Stimulated activated CD4-positive, alpha-beta T cell treated with anti-CD3 and anti-CD28 coated beads, Interleukin-15, amount 100 ng/mL, for 48 hours (primary cell): ENCODE data around the gene STIM1.
"Not testable (repeated sequence)": the region's sequence is repeated elsewhere in the genome, so short reads cannot be mapped to it uniquely, and the experiment has no call there.

ENCODE experiments used
- DNase-seq, 2 donors: peaks; one replicate each; pipeline ENCODE4 v3.0.0-alpha.2; 2020; ENCODE audit warnings: low read depth in 2 of 2

Gene STIM1

DNA sequence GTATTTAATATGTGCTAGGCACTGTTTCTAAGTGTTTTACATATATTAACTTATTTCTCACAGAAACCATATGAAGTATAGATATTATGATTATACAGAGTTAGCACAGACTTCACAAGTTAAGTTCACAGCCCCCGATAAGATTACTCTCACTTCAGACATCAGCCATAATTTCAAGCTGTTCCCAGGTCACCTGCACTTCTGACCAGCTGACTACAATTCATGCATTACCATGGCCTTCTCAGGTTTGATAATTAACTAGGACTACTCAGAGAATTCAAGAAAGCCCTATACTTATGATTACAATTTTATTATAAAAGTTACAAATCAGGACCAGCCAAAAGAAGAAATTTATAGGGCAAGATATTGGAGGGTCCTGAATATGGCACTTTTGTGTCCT lies 170.9 kb downstream of the STIM1 start:
- DNase-seq = no peak

DNA sequence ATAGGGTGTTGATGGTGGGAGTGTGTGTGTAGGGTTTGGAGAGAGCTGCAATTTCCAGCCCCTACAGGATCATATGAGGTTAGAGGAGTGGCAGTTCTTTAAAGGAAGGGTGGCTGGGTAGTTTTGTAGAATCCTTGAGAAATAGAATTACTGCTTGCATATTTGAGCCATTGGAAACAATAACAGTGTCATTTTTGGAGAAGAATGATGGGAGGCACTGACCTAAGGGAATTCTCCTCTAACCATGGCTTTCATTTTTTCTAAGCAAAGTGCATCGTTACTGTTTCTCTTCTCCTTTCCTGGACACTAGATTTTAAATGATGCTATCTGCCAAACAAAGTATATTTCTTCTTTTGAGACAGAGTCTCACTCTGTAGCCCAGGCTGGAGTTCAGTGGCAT lies 172.3 kb downstream of the STIM1 start:
- DNase-seq = no peak

DNA sequence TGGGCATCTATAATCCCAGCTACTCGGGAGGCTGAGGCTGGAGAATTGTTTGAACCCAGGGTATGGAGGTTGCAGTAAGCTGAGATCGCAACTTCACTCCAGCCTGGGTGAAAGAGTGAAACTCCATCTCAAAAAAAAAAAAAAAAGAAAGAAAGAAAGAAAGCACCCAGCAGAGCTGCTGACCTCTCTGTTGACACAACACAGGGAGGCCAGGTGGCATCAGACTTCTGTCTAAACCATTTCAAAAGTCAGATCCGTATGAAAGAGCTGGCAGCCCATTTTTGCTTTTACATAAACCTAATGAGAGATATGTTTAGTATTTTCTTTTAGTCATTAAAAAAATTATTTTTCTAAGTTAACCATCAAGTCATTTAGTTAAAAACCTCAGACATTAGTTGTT lies 174.7 kb downstream of the STIM1 start:
- no peak for DNase-seq

DNA sequence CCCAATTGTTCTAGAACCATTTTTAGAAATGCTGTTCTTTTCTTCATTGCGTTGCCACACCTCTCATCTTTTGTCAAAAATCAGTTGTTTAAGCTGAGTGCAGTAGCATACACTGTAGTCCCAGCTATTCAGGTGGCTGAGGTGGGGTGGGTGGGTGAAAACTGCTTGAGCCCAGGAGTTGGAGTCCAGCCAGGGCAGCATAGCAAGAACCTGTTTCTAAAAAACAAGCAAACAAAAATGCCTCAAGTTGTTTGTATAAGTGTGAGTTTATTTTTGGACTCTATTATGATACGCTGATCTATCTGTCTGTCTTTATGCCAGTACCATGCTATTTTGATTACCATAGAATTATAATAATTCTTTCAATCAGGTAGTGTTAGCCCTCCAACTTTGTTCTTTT lies 176.6 kb downstream of the STIM1 start:
- no peak for DNase-seq

DNA sequence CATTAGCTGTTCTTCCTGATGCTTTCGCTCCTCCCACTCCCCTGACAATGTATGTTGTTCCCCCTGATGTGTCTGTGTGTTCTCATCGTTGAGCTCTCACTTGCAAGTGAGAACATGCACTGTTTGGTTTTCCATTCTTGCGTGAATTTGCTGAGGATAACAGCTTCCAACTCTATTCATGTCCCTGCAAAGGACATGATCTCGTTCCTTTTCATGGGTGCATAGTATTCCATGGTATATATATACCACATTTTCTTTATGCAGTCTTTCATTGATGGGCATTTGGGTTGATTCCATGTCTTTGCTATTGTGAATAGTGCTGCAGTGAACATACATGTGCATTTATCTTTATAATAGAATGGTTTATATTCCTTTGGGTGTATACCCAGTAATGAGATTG lies 180.5 kb downstream of the STIM1 start:
- no peak for DNase-seq

DNA sequence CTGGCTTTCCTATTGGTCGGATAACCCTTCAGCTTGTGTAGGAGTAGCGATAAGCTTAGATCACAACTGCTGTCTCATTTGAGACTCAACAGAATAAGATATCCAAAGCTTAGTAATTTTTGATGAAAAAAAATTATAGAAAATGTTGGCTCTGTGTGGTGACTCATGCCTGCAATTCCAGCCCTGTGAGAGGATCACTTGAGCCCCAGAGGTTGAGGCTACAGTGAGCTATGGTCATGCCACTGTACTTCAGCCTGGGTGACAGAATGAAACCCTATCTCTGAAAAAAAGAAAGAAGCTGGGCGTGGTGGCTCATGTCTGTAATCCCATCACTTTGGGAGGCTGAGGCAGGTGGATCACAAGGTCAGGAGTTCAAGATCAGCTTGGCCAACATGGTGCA lies 183.5 kb downstream of the STIM1 start:
- DNase-seq = no peak

DNA sequence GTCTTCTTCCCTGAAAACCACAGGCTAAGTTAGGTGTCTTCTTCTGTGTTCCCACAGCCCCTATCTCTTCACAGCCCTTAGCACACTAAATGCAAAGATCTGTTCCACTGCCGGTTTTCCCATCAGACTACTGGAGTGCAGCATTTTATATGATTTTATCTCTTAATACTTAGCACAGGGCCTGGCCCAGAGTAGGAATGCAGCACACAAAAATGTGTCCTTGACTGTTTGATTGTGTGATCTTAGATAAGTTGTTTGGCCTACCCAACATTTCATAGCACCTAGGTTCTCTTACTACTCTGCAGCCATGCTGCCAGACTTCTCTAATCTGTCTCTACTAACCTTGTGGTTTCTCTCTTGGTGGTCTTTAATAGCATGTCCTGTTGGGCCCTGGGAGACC lies 185.0 kb downstream of the STIM1 start:
- DNase-seq = no peak

DNA sequence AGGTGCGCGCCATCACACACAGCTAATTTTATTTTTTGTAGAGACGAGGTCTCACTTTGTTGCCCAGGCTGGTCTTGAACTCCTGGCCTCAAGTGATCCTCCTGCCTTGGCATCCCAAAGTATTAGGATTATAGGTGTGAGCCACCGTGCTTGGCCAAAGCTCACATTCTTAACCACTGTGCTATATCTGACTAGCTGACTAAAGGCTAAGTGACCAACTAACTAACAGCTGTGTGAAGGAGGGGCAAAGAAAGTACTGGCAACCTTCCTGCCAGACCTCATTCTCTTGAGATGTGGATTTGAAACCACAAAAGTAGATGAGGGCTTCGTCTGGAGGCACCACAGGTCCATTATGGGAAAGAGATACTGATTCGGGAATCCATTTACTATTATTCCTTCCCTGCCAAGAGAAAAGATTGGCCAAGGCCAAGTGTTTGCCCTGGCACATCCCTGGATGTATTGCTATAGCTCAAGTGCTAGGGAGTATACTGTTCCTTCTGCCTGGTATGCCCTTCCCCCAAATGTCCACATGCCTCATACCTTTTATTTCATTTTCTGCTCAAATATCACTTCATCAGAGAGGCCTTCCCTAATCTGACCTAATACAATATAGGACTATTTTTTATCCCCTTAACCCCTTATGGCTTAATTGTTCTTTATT lies 186.4 kb downstream of the STIM1 start:
- DNase-seq = no peak

DNA sequence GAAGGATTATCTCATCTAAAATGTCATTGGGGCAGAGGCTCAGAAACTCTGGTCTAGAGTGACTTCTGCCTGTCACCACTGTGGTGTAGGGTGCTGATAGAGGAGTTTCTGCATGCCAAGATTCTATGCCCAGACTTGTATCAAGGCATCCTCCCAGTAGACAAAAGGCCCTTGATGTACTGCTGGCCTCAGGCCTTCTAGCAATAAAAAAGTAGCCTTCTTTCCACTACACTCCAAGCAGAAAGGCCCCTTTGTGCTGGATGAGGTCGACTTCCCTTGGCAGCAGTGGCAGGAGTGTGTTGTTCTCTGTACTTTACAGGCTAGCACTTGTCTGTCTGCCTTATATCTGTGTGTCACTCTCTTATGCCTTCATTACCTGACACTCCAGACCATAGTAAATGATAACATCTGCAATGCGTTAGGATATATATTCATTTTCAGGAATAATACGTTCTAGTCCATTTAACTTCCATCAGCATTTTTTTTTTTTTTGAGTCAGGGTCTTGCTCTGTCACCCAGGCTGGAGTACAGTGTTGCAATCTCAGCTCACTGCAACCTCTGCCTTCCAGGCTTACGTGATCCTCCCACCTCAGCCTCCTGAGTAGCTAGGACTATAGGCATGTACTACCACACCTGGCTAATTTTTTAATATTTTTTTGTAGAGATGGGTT lies 189.6 kb downstream of the STIM1 start:
- no peak for DNase-seq

DNA sequence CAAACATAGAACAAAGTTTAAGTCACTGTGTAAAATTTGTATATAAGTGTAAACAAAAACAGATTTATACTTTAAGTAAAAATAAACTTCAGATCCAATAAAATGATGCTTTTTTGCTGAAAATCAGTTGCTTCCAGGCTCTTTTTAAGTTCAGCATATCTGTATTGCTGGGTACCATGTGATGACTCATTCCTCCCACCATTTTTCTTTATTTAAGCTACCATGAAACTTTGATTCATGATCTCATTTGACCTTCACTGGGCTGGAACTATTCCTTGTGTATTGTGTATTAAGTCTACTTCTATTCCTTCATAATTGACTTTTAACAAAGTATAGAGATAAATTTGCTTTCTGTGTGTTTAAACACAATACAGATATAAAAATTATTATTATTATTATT lies 192.9 kb downstream of the STIM1 start:
- DNase-seq = no peak

DNA sequence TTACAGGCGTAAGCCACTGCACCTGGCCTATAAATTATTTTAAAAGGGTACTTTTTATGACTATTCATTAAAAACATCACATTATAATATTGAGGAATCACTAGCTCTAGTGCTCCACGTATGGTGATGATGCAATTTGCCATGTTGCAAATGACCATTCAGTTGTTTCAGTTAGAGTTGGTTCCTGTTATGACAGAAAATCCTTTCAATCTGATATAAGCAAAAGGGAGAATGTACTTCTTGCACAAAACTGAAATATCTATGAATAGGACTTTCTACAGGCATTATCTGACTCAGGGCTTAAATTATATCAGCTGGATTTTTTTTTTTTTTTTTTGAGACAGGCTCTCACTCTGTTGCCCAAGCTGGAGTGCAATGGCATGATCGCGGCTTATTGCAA lies 193.5 kb downstream of the STIM1 start:
- DNase-seq = no peak

DNA sequence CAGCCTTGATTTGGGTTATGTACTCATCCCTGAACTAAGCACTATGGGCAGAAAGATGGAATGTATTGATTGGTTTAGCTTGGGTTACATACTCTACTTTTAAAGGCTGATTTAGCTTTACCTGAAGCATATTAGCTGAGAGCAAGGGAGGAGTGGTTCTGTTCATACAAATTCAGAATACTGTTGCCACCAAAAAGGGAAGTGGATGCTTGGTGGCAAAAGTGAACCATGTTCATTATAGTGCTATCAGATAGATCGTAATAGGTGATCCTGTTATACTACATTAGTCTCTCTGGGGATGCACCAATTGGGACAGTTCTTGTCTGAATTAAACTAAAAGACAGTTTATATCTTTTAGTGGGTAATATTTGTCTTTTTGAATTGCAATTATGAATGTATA lies 194.7 kb downstream of the STIM1 start:
- DNase-seq = no peak

DNA sequence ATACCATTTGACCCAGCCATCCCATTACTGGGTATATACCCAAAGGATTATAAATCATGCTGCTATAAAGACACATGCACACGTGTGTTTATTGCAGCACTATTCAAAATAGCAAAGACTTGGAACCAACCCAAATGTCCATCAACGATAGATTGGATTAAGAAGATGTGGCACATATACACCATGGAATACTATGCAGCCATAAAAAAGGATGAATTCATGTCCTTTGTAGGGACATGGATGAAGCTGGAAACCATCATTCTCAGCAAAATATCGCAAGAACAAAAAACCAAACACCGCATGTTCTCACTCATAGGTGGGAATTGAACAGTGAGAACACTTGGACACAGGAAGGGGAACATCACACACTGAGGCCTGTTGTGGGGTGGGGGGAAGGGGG lies 197.7 kb downstream of the STIM1 start:
- not testable (repeated sequence) for DNase-seq

DNA sequence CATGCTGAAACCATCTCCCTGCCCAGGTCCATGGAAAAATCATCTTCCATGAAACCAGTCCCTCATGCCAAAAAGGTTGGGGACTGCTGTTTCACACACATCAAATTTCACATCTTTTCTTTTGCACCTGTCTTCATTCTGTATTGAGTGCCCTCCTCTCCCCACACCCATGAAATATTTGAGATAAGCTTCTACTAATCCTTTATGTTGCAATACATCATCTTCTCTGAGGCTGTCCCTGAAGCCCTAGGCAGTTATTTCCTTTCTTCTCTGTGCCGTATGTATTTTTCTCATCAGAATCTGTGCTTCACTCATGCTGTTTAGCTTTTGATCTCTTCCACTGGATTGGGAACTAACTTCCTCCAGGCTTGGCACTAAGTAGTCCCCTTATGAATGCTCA lies 199.2 kb downstream of the STIM1 start:
- DNase-seq = no peak

DNA sequence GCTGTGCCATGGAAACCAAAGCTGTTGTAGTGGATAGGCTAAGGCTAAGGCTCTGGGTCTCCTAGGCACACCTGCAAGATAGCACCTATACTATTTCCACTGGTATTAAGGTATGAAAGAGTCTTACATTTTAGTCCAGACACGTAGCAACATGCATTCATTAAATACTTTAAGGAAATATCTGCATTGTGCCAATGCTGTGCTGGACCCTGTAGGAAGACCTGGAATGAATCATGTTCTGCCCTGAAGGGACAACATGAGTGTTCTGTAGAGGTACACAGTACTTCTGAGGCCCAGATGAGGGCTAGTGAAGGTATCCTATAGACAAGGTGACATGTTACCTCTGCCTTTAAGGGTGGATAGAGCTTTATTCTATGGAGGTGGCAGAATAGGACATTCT lies 204.0 kb downstream of the STIM1 start:
- DNase-seq = no peak

DNA sequence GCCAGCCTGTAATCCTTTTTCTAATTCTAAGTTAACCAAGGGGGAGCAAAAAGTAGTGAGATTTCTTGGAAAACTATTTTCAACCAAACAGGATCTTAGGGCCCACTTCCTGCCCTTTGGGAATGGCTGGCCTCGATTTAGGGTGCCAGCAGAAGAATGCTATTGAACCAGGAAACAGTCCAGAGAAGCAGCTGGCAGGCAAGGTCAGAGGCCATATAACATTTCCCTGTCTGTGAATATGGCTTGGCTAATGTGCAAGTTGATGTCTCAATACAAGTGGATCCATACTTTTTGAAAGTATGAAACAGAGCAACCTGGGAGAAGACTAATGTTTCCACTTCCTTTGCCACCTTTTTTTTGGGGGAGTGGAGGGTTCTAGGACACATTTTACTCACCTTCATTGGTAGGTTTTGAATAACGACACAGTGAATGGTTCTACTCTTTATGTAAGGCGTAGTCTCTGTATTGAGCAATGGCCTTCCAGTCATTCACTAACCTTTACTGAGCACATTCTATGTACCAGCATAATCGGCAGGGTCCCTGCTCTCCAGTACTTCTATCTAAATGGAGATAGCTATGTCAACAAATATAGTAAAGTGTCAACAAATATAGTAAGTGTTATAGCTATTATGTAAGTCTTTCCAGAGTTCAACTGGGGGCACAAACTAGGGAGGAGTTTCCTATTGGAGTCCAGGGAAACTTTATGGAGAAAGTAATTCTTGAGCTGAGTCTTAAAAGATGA lies 204.9 kb downstream of the STIM1 start:
- DNase-seq = no peak

DNA sequence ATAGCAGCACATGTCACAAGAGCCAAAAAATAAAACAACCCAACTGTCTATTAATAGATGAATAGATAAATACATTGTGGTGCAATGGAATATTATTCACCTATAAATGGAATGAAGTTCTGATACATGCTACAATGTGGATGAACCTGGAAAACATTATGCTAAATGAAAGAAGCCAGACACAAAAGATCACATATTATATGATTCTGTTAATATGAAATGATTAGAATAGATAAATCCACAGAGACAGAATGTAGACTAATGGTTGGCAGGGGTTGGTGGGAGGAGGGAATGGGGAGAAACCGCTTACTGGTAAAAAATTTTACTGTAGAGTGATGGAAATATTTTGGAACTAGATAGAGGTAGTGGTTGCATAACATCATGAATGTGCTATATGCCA lies 206.2 kb downstream of the STIM1 start:
- no peak for DNase-seq

DNA sequence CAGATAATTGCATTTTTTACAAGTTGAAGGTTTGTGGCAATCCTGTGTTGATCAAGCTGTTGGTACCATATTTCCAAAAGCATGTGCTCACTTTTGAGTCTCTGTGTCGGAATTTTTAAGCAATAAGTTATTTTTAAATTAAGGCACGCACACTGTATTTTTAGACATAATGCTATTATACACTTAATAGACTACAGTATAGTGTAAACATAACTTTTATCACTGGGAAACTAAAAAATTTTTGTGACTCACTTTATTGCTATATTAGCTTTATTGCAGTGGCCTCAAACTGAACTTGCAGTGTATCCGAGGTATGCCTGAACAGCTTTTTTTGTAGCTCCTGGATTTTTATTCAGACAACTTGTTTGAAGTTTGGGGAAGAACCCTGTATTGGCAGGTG lies 207.9 kb downstream of the STIM1 start:
- DNase-seq = no peak

DNA sequence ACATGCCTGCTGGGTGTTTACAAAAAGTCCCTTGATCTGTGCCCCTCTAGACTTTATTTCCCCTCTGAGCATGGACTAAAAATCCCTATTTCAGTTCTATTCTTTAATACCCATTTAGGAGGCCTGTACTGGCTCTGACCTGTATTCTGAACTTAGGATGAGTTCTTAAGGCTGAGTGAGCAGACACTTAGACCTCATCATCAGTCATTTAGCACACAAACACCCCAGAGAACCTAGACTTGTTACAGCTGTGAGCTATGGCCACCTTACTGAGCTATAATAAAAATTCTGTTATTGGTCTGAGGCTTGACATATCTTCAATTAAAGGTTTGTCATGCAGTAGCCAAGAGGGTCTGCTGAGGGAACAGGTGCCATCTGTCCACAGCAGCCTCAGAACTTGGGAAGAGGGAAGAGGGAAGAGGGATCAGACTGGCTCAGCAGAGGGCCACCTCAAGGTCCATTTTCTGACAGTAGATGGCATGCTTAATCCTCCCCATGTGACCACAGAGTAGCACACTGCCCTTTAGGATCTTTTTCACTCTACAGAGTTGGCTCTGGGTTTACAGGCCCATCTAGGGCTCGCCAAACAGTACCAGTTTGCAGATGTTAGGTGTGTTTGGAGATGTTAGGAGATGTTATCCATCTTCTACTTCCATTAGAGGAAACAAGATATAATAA lies 209.0 kb downstream of the STIM1 start:
- DNase-seq = no peak

DNA sequence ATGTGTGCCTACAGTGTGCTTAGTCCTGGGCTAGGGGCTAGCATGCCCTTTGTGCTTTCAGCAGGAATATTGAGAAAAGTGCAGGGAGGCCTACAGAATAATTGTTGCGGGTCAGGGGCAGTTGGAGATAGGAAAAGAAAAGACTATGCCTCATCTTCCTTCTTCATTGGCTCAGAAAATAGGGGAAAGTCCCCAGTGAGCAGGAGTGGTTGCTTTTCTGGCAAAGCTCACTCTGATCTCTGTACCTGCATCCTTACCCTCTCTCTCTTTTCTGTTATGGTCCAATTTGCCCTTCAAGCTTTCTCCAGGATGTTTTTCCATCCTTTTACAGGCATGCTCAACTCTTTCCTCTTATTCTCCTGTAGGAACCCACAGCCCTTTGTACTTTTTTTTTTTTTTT lies 209.6 kb downstream of the STIM1 start:
- no peak for DNase-seq

DNA sequence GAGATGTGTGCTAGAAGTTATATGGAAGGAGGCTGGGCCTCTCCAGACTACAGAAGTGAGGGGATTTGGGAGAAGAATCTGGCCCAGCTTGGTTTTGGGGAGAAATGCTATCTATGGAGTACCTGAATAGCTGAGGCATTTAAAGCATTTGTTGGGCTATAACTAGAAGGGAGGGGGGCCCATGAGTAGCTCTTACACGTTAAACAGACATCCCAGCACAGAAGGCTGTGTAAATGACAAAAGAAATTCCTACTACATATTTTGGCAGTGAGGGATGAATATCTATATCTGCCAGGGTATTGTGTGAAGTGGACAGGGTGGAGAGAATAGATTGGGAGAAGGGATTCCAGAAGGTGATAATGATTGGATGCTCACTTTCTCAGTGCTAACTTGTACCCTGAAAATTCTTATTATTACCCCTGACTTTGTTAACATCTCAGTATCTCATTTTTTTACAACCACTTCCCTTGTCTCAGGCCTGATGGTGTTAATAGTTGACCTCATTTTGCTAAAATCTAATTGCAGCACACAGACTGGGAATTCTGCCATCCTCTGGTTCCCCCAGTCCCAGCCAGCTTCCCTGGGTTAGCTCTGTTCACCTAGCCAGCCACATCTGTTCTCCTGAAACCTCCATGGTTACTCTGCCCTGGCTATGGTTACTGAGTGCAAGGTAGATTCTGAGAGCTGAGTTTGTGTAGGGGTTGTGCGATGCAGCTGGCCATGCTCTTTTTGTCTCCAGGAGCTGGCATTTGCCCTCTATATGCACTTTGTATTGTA lies 210.3 kb downstream of the STIM1 start:
- no peak for DNase-seq

DNA sequence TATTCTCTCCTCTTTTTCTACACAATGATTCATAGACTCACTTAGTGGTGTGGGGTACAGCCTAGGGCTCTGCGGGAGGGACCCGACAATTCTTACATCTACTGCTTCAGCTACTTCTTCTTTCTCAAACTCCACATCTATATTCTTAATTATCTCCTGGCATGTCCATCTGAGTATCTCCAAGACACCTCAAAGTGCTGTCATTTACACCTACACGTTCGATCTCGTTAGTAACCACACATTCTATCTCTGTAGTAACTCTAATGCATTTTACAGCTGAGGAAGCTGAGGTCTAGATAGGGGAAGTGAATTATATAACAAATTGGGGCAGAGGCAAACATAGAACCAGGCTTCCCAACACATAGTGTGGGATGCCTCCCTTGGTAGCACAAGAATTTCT lies 211.4 kb downstream of the STIM1 start:
- no peak for DNase-seq
